Stimulated activated CD4-positive, alpha-beta T cell treated with anti-CD3 and anti-CD28 coated beads, Interleukin-1b, Interleukin-23, amount 100 ng/mL, for 24 hours (primary cell): ENCODE measurements around the gene MARCHF2.

Experiments
- DNase-seq, 4 experiments: peaks; one replicate each; pipeline ENCODE4 v3.0.0-alpha.2; 2020; ENCODE audit warnings: low read depth in 4 of 4, low spot score in 1 of 4

The MARCHF2 gene

DNA sequence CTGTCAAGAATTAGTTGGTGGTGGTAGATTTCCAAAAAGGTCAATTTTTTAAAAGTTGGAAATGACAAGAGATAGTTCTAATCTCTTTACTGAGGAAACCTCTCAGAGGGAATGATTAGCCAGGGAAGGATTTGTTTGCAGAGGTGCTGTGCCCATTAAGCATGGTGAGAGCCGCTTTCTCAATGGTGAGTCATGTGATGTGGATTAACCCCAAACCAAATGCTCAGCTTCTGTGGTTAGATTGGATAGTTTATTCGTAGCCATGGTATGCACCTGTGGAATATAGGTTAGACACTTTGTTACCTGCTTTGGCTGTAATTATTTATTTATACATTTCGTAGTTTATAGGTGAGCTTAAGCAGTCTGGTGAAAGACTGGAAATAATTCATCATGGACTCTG is 38.8 kb downstream of the MARCHF2 start:
- no peak for DNase-seq

DNA sequence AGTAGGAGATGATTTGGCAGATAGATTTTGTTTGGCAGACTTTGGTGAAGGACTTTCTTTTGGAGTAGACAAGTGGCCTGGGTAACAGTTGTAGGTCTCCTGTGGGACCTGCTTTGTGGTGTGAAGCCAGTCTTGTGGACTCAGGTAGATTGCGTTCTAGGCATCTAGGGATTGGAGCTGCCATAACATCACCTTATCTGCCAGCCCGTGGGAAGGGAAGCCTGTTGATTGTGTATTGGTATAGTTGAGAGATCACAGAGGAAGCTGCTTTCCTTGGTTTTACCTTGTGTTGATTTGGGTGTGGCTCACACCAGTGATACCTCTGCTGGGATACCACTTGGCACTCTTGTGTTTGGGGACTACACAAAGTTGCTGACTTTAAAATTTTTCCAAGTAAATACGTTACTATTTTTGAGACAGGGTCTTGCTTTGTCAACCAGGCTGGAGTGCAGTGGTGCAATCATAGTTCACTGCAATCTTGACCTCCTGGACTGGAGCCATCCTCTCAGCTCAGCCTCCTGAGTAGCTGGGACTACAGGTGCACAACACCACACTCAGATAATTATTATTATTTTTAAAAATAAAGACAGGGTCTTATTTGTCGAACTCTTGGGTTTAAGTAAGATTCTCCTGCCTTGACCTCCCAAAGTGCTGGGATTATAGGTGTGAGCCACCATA is 39.5 kb downstream of the MARCHF2 start:
- DNase-seq = no peak

DNA sequence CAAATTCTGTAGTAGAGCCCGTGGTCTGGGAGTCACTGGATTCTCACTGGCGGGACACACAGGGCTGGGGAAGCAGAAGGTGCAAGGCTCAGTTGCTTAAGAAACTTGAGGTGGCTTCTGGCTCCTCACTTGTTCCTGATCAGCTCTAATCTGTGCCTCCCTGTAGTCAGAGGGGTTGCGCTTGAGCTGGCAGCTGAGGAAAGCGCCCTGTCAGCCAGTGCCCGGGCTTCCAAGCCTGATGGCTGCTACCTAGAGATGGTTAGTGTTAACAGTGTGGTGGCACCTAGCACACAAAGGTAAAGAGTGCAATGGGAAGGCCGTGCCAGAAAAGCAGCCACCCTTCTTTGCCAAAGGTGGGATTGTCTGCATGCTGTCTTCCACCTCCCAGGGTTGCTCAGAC is 40.5 kb downstream of the MARCHF2 start:
- no peak for DNase-seq

DNA sequence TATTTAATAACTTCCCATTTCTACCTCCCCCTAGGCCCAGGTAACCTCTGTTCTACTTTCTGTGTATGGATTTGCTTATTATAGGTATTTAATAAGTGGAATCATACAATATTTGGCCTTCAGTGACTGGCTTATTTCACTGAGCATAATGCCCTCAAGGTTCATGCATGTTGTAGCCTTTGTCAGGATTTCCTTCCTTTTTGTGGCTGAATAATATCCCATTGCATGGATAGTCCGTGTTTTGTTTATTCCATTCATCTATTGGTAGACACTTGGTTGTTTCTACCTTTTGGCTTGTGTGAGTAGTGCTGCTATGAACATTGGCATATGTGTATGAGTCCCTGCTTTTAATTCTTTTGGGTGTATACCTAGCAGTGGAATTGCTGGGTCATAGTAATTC is 41.1 kb downstream of the MARCHF2 start:
- DNase-seq = no peak

DNA sequence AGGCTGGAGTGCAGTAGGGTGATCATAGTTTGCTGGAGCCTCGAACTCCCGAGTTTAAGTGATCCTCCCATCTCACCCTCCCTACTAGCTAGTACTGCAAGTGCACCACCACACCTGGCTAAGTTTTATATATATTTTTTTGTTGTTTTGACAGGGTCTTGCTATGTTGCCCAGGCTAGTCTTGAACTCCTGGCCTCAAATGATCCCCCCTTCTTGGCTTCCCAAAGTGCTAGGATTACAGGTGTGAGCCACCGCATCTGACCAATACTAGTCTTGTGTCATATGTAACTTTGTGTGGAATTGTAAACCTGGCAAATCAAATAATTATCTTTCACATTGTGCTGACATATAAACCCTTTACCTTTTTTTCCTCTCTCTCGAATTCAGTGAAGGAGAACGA is 41.9 kb downstream of the MARCHF2 start:
- no peak for DNase-seq

DNA sequence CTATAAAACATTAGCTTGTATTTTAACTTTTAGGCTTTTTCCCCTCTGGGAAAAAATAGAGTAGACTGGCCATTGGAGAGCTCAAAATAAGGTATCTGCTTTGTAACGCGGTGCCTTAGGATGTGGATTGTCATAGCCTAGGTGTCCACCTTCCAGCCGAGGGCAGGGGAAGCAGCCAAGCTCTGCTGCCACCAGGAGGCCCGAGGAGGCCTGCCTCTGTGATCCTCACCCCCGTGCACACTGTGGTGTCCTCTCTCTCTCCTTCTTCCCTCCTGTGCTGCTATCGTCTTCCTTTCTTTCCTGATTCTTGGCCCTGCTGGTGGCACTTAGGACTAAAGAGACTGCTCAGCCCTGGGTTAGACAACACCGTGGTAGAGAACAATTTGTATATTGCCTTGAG is 43.0 kb downstream of the MARCHF2 start:
- no peak for DNase-seq

DNA sequence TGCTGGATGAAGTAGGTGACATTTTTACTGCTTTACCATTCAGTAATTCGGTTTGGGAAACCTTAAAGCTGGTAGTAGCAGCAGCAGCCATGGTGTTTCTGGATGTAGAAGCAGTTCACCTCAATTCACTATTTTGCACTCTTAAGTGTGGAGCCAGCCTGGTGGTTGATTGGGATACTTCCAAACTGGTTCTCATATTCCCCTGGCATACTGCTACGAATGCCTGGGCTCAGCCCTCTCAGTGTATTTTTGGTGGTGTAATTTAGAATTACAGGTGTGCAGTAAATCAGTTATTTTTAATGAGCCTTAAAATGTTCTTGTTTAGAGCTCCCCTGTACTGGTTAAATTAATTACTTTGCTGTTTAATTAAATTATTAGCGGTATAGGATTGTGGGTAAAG is 44.1 kb downstream of the MARCHF2 start:
- DNase-seq = no peak

DNA sequence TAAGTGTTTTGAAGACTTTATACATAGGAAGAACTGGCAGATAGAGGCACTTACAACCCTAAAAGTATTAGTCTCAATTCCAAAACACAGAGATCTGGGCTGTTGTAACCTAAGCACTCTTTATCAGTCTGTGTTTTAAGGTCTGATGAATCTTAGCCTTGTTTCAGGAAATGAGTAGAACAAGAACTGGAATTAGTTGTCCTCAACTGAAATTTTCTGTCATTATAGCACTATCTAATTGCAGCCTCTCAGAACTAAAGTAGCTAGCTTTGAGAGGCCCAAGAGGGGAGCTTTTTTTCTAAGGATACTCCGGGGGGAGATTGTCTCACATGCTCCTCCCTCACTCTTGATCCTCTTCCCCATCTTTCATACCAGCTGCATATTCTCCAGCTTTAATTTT is 44.7 kb downstream of the MARCHF2 start:
- DNase-seq = no peak

DNA sequence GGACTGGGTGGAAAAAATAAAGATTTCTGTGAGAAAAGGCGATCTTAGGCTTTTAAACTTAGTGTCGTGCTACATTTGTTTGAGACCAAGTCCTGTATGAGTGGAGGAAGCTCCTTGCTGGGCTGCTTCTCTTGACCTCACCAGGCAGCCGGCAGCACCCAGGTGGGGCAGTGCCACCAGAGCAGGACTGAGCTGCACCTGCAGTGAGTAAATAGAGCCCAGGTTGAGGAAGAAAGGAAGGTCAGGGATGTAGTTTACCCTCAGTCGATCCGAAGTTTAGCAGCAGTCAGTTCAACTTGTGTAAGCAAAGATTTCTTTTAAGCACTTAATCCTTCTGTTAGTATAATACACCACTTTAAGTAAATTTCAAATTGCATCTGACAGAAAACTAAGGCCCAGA is 45.3 kb downstream of the MARCHF2 start:
- DNase-seq = no peak

DNA sequence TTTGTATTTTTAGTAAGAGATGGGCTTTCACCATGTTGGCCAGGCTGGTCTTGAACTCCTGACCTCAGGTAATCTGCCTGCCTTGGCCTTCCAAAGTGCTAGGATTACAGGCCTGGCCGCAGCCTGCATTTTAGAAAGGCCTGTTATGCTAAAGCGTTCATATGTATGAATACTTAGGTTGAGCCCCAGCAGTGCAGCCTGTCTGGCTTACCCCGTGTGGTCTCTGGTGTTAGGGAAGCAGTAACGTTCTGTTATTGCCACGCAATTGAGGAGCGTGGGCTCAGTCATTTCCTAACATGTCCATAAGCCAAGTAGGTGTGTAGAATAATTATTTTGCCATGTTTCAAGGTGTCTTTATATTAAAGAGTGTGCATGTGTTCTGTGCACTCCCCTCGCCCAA is 46.0 kb downstream of the MARCHF2 start:
- no peak for DNase-seq

DNA sequence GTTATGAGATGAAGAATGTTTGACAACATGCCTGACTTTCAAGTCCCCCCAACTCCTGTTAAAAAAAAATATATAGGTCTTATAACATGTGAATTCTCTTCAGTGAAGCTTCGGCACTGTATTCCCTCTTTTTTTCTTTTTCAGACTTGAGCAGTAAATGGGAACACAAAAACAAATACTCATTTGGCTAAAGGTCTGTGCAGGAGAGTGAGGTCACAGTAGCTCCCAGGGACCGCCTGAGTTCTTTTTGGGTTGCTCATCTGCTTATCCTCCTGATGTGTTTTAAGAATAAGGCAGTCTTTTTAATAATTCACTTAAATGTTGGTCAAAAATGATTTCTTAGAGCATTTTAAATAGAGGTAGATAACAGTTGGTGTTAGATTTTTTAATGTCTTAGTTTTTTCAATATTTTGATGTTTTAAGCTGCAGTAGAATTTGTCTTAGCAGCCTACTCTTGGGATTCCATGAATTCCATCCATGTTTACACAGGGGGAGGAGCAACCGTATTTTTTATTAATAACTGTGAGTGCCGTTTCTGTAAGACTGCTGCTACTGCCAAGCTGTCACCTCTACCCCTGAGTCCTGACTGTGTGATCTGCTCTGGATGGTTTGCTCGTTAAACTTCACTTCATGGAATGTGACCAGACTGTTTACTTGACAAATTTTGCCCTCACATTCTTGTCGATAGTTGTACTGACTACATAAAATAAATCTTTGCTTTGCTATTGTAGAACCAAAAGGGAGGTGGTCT is 46.6 kb downstream of the MARCHF2 start:
- no peak for DNase-seq

DNA sequence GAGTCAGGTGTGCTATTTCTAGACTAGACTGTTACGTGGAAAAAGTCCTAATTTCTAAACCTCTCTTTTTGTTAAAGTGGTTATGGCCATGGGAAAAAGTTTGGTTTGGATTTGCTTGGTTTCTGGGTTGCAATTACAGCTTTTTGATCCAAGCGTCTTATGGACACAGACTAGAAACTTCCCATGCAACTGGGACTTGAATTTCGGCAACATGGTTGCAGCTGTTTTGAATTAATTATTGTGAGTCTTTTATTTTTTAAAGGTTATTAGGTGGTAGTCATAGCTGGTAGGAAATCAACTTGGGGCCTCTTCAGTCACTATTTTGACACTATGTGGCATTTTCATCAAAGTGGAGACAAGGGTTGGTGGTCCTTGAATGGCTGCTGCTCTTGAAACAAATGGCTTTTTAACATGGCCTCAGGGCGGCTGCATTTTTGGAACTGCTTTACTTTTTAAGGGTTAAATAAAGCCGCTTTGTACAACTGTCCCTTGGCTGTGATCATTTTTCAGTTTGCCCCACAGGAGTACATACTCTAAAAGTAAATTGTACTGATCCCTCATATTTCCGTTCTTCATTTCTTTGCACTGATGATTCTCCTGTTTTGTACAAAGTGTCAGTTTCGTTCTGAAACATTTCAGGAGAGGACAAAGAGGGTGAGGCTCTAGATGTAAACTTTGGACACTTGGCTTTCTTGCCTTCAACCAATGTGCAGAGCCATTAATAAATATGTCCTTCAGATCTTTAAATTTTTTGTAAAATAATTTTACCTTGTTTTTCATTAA is 47.6 kb downstream of the MARCHF2 start:
- no peak for DNase-seq

DNA sequence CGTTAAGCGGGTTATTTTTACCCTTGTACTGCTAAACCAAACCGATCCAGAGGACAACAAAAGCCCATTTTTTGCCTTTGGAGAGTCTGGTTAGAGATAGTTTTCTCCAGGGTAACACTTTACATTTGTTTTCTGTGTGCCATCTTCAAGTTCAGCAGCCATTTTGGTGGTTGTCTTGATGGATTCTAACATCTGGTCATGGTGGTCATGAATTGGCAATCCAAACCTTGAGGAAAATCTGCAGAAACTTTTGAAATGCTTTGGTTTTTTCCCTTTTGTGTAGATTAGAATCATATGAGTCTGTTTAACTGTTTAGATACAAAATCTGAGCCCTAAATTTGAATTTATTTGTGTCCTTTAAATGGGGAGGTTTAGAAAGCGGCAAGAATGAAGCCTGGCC is 48.3 kb downstream of the MARCHF2 start:
- DNase-seq = no peak

DNA sequence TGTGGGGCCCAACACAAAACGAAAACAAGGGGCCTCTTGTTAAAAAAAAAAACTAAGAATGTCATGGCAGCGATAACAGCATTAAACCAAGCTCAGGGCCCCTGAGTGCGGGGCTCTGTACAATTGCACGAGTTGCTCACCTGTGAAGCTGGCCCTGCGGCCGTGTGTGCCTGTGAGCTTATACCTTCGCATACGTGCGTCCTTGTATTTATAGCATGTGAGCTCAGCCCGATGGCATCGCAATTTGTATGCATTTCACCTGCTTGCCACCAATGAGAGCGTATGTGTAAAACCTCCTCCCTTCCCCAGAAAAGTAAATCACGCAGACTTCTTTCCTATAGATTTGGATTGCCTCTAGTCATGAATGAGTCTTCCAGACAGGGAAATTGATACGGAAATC is 48.8 kb downstream of the MARCHF2 start:
- no peak for DNase-seq

DNA sequence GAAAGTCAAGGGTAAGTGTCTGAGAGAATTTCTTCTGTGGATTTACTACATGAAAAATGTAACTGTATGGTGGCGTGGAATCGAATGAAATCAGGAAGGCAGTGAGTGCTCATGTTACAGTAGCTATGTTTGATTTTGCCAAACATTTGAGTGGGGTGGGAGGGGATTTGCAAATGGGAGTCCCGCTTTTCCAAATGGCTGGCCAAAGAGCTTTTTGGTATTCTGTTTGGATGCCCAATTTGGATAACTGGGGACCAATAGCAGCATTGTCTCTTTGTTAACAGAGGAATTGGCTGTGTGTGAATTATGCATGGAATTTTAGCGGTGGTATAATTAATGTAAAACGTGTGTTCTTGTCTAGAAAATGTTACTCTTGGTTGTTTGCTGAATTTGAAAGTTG is 49.5 kb downstream of the MARCHF2 start:
- DNase-seq = no peak

DNA sequence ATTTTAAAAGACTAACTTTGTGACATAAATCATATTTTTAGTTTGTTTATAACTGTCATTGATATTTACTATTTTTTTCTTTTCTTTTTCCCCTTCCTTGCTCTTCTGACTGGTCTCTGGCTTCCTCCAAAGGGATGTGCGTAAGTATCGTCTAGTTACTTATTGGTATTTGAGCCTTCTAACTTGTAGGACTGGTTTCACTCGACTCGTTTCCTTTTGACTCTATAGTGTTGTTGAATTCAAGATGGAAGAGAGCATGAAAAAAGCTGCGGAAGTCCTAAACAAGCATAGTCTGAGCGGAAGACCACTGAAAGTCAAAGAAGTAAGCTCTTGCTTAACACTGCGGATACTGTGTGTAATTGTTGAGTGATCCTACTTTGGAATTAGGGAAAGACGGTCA is 50.3 kb downstream of the MARCHF2 start:
- no peak for DNase-seq

DNA sequence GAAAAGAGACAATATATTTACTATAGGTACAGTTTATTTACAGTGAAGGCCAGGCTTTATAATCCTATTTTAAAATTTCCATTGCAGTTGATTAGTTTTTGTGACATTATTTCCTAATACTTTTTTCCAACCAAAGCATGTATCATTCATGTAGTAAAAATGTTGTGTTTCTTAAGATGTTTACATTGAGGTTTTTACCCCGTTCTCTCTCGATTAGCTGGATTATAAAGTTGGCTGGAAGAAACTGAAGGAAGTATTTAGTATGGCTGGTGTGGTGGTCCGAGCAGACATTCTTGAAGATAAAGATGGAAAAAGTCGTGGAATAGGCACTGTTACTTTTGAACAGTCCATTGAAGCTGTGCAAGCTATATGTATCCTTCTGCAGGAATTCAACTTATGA is 52.9 kb downstream of the MARCHF2 start:
- no peak for DNase-seq

DNA sequence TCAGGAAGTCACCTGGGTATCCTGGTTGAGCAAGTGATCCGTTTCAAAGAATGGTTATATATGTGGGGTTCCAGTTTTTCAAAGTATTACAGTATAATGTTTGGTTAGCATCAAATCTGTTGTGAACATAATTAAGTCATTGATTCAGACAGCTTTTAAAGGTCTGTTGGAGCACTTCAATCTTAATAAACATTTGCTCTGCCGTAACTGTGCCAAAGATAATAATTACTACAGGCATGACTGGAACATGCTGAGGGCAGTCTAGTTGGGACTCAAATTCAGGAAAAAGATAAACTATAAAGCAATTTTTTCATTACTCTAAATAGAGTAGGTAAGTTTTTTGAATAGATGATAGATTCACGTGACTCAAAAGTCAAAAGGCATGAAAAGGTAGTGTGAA is 55.0 kb downstream of the MARCHF2 start:
- DNase-seq = no peak

DNA sequence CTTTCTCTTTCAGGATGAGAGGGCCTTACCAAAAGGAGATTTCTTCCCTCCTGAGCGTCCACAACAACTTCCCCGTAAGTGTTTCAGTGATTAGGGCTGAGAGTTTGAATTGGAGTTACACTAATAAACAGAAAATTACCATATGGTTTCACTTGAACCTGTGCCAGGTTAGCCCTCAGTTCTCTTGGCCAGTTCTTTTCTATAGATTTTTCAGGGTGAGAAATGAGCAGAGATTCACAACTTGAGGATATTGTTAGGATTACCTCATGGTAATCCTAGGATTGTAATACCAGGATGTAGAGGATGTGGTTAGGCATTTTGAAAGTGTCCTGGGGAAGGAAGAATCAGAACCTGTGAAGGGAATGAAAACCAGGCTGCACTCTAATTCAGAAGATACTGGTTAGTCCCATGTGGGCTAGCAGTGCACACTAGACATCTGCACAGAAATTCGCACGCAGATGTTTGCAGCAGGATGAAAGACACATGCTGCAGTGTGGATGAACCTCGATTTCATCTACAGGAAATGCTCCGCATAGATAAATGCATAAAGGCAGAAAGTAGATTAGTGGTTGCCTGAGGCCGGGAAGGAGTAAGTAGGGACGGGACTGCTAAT is 55.8 kb downstream of the MARCHF2 start:
- DNase-seq = no peak

DNA sequence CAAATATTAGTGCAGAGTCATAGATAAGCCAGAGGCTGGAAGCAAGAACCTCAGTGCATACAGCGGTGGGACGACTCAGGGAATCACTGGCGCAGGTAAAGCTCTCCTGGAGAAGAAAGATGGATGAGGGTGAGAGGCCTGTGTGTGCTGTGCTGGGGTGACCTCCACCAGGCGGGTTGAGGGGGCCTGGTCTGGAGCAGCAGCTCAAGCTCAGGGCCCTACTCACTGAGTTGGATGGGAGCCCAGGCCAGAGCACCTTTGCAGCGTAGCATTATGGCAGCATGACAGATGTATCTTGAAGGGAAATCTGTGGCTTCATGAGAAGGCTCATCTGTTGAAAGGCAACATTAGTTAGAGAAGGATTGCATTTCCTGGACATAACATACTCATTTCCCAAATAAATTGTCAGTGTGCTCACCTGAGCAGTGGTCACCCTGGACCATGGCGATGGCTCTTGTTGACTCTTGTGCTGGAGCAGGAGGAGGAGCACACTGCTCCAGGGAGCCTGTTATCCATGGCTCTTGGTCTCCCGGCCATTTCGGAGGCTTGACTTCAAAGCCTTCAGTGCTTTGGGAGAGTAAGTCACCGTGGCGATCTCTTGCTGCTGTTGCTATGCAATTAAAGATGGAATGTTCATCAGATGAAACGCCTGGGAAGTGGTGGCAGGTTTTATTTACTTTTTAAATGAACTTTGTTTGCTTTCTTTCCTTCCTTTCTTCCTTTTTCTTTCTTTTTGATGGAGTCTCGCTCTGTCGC is 56.7 kb downstream of the MARCHF2 start:
- no peak for DNase-seq
